ENCODE results near the gene STXBP2.
A peak's percentile ranks its signal among the peaks of the same experiment; 100 is the strongest.

STXBP2 gene

DNA sequence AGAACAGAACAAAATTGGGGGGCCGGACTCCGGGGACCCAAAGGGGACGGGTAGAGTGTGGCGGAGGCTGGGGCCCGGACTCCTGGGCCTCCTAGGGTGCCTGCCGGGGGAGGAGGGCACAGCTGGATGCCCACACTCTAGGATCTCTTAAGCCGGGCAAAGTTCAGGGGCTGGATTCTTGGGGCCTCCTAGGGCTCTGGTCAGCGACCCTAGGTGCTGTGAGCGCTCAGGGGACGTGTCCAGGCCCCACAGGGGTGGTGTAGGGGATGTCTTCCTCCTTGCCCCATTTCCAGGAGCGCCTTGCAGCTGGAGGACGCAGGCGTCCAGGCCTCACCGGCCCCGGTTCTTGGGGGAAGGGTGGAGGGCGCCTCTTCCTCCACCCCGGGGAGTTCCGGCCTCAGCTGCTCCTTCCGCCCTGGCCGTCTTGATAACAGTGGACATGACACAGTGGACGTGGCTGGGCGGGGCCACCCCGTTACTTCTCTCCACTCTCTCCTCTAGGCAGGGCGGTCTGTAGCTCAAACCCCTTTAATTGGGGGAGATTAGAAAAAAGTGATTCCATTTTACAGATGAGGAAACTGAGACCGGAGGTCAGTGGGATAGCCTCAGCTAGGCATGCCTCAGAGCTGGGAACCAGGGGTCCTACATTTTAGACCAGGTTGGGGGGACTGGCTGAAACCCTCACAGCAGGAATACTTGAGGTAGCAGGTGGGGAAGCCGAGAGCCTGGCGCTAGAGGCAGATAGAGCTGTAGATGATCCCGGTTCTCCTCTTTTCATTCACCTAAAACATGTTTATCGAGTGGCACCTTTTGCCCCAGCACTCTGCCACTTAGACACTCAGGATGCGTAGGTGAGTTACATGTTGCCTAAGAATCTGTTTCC, 705 bp downstream of the STXBP2 start:
- Histone ChIP-seq H3K9ac (ENCODE audit: low read length) (peak overlapping the region; percentile 85), H3K36me3 (replicated peaks; ENCODE audit: insufficient read depth, low read length) (no peaks in the 10 kb centered on the region), H3K27me3 (replicated peaks; ENCODE audit: insufficient read depth, low read length) (no peaks in the 10 kb centered on the region), H3K27ac (ENCODE audit: low read length) (no peak overlapping the region), H3K4me1 (ENCODE audit: low read length) (peaks cover 3% of the 10 kb centered on the region), H3K4me3 (ENCODE audit: low read length) (peak overlapping the region; percentile 90), H3K9me2 (replicated peaks; ENCODE audit: insufficient read depth, low read length) (no peaks in the 10 kb centered on the region), H3K9me3 (replicated peaks; ENCODE audit: insufficient read depth, low read length) (no peaks in the 10 kb centered on the region), H2AFZ (ENCODE audit: low read length) (peak overlapping the region; percentile 88), H3K79me2 (ENCODE audit: low read length) (peaks cover 19% of the 10 kb centered on the region), H3K4me2 (ENCODE audit: low read depth, low read length) (peak overlapping the region; percentile 91), H3F3A (ENCODE audit: insufficient read depth, low read length) (no peaks in the 10 kb centered on the region), H4K20me1 (ENCODE audit: insufficient read depth, low read length) (no peaks in the 10 kb centered on the region)
- no peak for DNase-seq
- TF ChIP-seq EZH2 (optimal IDR thresholded peaks at IDR 0.05; ENCODE audit: low read depth, low read length) (no peak), EZH2phosphoT487 (IDR thresholded peaks at IDR 0.05; ENCODE audit: low read length) (no peak)
- TF ChIP-seq, protein P1, sequence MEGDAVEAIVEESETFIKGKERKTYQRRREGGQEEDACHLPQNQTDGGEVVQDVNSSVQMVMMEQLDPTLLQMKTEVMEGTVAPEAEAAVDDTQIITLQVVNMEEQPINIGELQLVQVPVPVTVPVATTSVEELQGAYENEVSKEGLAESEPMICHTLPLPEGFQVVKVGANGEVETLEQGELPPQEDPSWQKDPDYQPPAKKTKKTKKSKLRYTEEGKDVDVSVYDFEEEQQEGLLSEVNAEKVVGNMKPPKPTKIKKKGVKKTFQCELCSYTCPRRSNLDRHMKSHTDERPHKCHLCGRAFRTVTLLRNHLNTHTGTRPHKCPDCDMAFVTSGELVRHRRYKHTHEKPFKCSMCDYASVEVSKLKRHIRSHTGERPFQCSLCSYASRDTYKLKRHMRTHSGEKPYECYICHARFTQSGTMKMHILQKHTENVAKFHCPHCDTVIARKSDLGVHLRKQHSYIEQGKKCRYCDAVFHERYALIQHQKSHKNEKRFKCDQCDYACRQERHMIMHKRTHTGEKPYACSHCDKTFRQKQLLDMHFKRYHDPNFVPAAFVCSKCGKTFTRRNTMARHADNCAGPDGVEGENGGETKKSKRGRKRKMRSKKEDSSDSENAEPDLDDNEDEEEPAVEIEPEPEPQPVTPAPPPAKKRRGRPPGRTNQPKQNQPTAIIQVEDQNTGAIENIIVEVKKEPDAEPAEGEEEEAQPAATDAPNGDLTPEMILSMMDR (IDR thresholded peaks at IDR 0.05; ENCODE audit: low read length), result no peak

DNA sequence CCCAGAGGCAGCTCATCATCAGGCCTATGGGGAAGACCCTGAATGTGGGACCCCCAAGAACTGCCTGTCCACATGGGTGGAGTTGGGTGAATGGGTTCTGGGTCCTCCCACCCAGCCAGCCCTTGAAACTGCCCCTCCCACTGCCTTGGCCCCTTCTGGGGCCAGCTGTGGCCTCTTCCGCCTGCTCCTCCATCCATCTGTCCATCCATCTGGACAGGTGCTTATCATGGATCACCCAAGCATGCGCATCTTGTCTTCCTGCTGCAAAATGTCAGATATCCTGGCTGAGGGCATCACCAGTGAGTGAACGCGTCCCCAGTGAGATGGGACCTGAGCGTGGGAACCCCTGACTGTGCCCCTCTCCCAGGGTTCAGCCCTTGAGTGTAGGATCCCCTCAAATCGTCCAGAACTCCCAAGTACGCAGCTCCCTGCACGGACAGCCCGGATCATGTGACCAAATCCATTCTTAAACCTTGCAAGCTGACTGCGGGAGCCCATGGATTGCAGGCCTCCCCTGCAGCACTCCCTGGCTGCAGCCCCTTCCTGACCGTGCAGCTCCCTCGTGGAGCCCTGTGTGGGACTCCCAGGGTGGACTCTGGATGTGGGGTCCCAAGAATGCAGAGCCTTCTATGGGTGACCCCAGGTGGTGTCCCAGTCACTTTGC, 2.0 kb downstream of the STXBP2 start:
- H3K79me2 ChIP-seq (ENCODE audit: low read length), result peaks cover 19% of the 10 kb centered on the region
- H4K20me1 ChIP-seq (ENCODE audit: insufficient read depth, low read length), result no peaks in the 10 kb centered on the region
- H3F3A ChIP-seq (ENCODE audit: insufficient read depth, low read length), result no peaks in the 10 kb centered on the region
- no peak overlapping the region for H3K27ac ChIP-seq (ENCODE audit: low read length)
- H3K36me3 ChIP-seq (replicated peaks; ENCODE audit: insufficient read depth, low read length), result no peaks in the 10 kb centered on the region
- TF ChIP-seq, protein P1 (IDR thresholded peaks at IDR 0.05; ENCODE audit: low read length), result no peak
- no peak for TF ChIP-seq EZH2 (optimal IDR thresholded peaks at IDR 0.05; ENCODE audit: low read depth, low read length)
- TF ChIP-seq EZH2phosphoT487 (IDR thresholded peaks at IDR 0.05; ENCODE audit: low read length), result no peak
- H3K4me2 ChIP-seq (ENCODE audit: low read depth, low read length), result no peak overlapping the region
- no peak overlapping the region for H2AFZ ChIP-seq (ENCODE audit: low read length)
- no peaks in the 10 kb centered on the region for H3K9me3 ChIP-seq (replicated peaks; ENCODE audit: insufficient read depth, low read length)
- no peak for DNase-seq
- H3K4me1 ChIP-seq (ENCODE audit: low read length), result peaks cover 3% of the 10 kb centered on the region
- no peaks in the 10 kb centered on the region for H3K27me3 ChIP-seq (replicated peaks; ENCODE audit: insufficient read depth, low read length)
- no peaks in the 10 kb centered on the region for H3K9me2 ChIP-seq (replicated peaks; ENCODE audit: insufficient read depth, low read length)
- H3K4me3 ChIP-seq (ENCODE audit: low read length), result no peak overlapping the region
- no peak overlapping the region for H3K9ac ChIP-seq (ENCODE audit: low read length)

DNA sequence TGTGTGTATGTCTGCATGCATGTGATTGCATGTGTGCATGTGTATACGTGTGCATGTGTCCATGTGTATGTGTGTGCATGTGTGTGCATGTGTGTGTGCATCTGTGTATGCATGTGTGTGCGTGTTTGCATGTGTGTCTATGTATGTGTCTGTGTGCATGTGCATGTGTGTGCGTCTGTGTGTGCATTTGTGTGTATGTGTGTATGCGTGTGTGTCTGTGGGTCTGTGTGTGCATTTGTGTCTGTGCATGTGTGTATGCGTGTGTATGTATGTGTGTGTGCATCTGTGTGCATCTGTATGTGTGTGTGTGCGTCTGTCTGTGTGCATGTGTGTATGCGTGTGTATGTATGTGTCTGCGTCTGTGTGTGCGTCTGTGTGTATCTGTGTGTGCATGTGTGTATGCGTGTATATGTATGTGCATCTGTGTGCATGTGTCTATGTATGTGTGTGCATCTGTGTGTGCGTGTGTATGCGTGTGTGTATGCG, 3.0 kb downstream of the STXBP2 start:
- Histone ChIP-seq H3K27me3 (replicated peaks; ENCODE audit: insufficient read depth, low read length) (no peaks in the 10 kb centered on the region), H3F3A (ENCODE audit: insufficient read depth, low read length) (no peaks in the 10 kb centered on the region), H3K4me3 (ENCODE audit: low read length) (no peak overlapping the region), H3K4me2 (ENCODE audit: low read depth, low read length) (no peak overlapping the region), H3K4me1 (ENCODE audit: low read length) (peaks cover 3% of the 10 kb centered on the region), H2AFZ (ENCODE audit: low read length) (no peak overlapping the region), H3K36me3 (replicated peaks; ENCODE audit: insufficient read depth, low read length) (no peaks in the 10 kb centered on the region), H3K9me2 (replicated peaks; ENCODE audit: insufficient read depth, low read length) (no peaks in the 10 kb centered on the region), H3K9me3 (replicated peaks; ENCODE audit: insufficient read depth, low read length) (no peaks in the 10 kb centered on the region), H3K27ac (ENCODE audit: low read length) (no peak overlapping the region), H3K9ac (ENCODE audit: low read length) (no peak overlapping the region), H4K20me1 (ENCODE audit: insufficient read depth, low read length) (no peaks in the 10 kb centered on the region), H3K79me2 (ENCODE audit: low read length) (peaks cover 19% of the 10 kb centered on the region)
- TF ChIP-seq, protein P1 (IDR thresholded peaks at IDR 0.05; ENCODE audit: low read length), result no peak
- no peak for TF ChIP-seq EZH2phosphoT487 (IDR thresholded peaks at IDR 0.05; ENCODE audit: low read length)
- no peak for TF ChIP-seq EZH2 (optimal IDR thresholded peaks at IDR 0.05; ENCODE audit: low read depth, low read length)
- no peak for DNase-seq

Data from MM.1S (cell line).